Neutrophil (primary cell): ENCODE measurements around the gene SMURF1.

ENCODE experiments used
- H3K27ac ChIP-seq: fragments of 200-600 bp; sonication (generic); 2 replicates; pipeline ENCODE4 v1.5.1; 2016; ENCODE audit warnings: mild to moderate bottlenecking, moderate library complexity
- H3K27me3 ChIP-seq: fragments of 200-600 bp; sonication (generic); 2 replicates; pipeline ENCODE4 v1.6.0; 2016; ENCODE audit warnings: mild to moderate bottlenecking
- H3K36me3 ChIP-seq: fragments of 200-600 bp; sonication (generic); 2 replicates; pipeline ENCODE4 v1.5.1; 2017
- H3K4me1 ChIP-seq, 2 experiments: fragments of 200-600 bp in 1 of 2; sonication (generic) in 1 of 2; 1 replicate in 1 of 2; 2 replicates in 1 of 2; pipeline versions ENCODE4 v1.5.1 to v1.6.1; 2013 to 2016; ENCODE audit warnings: low read depth in 1 of 2, low read length in 1 of 2, mild to moderate bottlenecking in 1 of 2, moderate library complexity in 1 of 2; ENCODE audit not compliant: control insufficient read depth in 1 of 2, insufficient read depth in 1 of 2
- H3K4me3 ChIP-seq, 2 experiments: fragments of 200-600 bp in 1 of 2; sonication (generic) in 1 of 2; 1 replicate in 1 of 2; 2 replicates in 1 of 2; pipeline ENCODE4 v1.5.1; 2013 to 2016; ENCODE audit warnings: low read depth in 1 of 2, low read length in 1 of 2, mild to moderate bottlenecking in 1 of 2, moderate library complexity in 1 of 2
- H3K9me3 ChIP-seq: fragments of 200-600 bp; sonication (generic); 2 replicates; pipeline ENCODE4 v1.5.1; 2016
- CTCF ChIP-seq: fragments of 200-600 bp; sonication (generic); IDR thresholded peaks from 2 replicates; pipeline ENCODE4 v1.5.1; 2016; ENCODE audit warnings: antibody characterized with exemption

SMURF1 gene

GRCh38 chr7:99120501-99120900 is 23.4 kb downstream of the SMURF1 start:
- no peaks in the 10 kb centered on the region for H3K27me3 ChIP-seq
- H3K27ac ChIP-seq: peak overlapping the region; percentile 30
- H3K36me3 ChIP-seq: no peaks in the 10 kb centered on the region
- peaks cover 24 to 33% of the 10 kb centered on the region in 2 experiments for H3K4me1 ChIP-seq
- no peak overlapping the region for H3K4me3 ChIP-seq
- no peaks in the 10 kb centered on the region for H3K9me3 ChIP-seq
- TF ChIP-seq CTCF: no peak

GRCh38 chr7:99118077-99118476 is 25.8 kb downstream of the SMURF1 start:
- H3K36me3 ChIP-seq: no peaks in the 10 kb centered on the region
- no peaks in the 10 kb centered on the region for H3K9me3 ChIP-seq
- no peaks in the 10 kb centered on the region for H3K27me3 ChIP-seq
- no peak for TF ChIP-seq CTCF
- H3K4me3 ChIP-seq: no peak overlapping the region
- peaks cover 10 to 16% of the 10 kb centered on the region in 2 experiments for H3K4me1 ChIP-seq
- no peak overlapping the region for H3K27ac ChIP-seq

- Histone ChIP-seq H3K36me3 (no peaks in the 10 kb centered on the region), H3K9me3 (no peaks in the 10 kb centered on the region), H3K27ac (no peak overlapping the region), H3K27me3 (no peaks in the 10 kb centered on the region), H3K4me1 (peaks cover 15 to 18% of the 10 kb centered on the region in 2 experiments), H3K4me3 (no peak overlapping the region)
- no peak for TF ChIP-seq CTCF
Measured at GRCh38 chr7:99116144-99116543, 27.8 kb downstream of the SMURF1 start.

GRCh38 chr7:99115379-99115778 is 28.5 kb downstream of the SMURF1 start:
- H3K4me3 ChIP-seq: no peak overlapping the region
- H3K27me3 ChIP-seq: no peaks in the 10 kb centered on the region
- peaks cover 7 to 10% of the 10 kb centered on the region in 2 experiments for H3K4me1 ChIP-seq
- no peak overlapping the region for H3K27ac ChIP-seq
- no peaks in the 10 kb centered on the region for H3K36me3 ChIP-seq
- no peaks in the 10 kb centered on the region for H3K9me3 ChIP-seq
- no peak for TF ChIP-seq CTCF

- H3K9me3 ChIP-seq: no peaks in the 10 kb centered on the region
- H3K27ac ChIP-seq: no peak overlapping the region
- no peaks in the 10 kb centered on the region for H3K27me3 ChIP-seq
- H3K4me3 ChIP-seq: no peak overlapping the region
- no peak for TF ChIP-seq CTCF
- H3K4me1 ChIP-seq: peaks cover 15 to 17% of the 10 kb centered on the region in 2 experiments
- no peaks in the 10 kb centered on the region for H3K36me3 ChIP-seq
Measured at GRCh38 chr7:99112979-99113378, 30.9 kb downstream of the SMURF1 start.

- H3K27ac ChIP-seq: peak overlapping the region; percentile 49
- H3K4me3 ChIP-seq: no peak overlapping the region
- no peak for TF ChIP-seq CTCF
- no peaks in the 10 kb centered on the region for H3K36me3 ChIP-seq
- H3K4me1 ChIP-seq: peaks cover 15 to 17% of the 10 kb centered on the region in 2 experiments
- H3K27me3 ChIP-seq: no peaks in the 10 kb centered on the region
- no peaks in the 10 kb centered on the region for H3K9me3 ChIP-seq
Measured at GRCh38 chr7:99112097-99112496, 31.8 kb downstream of the SMURF1 start.
